GM19193 (cell line): Measurements from ENCODE around the gene DNAJC7.
A peak's percentile ranks its signal among the peaks of the same experiment; 100 is the strongest.

Source experiments
- POLR2A ChIP-seq: IDR thresholded peaks from 4 replicates; pipeline ENCODE4 v1.6.1; 2011; ENCODE audit not compliant: insufficient read depth, insufficient read length; ENCODE audit errors: extremely low read depth

The DNAJC7 gene

GRCh38 chr17:42016941-42017865 is at the start of gene DNAJC7:
DNAJC7 (minus strand) TSS chr17:42017439; CDS start chr17:42017416, 23 bp downstream.
- peak; percentile 93 for TF ChIP-seq POLR2A

GRCh38 chr17:42065201-42065600 is 48.0 kb upstream of the DNAJC7 start:
- TF ChIP-seq POLR2A, result no peak

- TF ChIP-seq POLR2A, result no peak
Measured at GRCh38 chr17:42062681-42063080, 45.4 kb upstream of the DNAJC7 start.

- no peak for TF ChIP-seq POLR2A
Measured at GRCh38 chr17:42061646-42062487, 44.6 kb upstream of the DNAJC7 start.

- TF ChIP-seq POLR2A, result no peak
Measured at GRCh38 chr17:42060231-42060630, 43.0 kb upstream of the DNAJC7 start.

GRCh38 chr17:42059815-42060214 is 42.6 kb upstream of the DNAJC7 start:
- no peak for TF ChIP-seq POLR2A

GRCh38 chr17:42058063-42058462 is 40.8 kb upstream of the DNAJC7 start:
- TF ChIP-seq POLR2A, result no peak

- TF ChIP-seq POLR2A, result no peak
Measured at GRCh38 chr17:42056635-42057034, 39.4 kb upstream of the DNAJC7 start.

GRCh38 chr17:42055496-42055895 is 38.3 kb upstream of the DNAJC7 start:
- no peak for TF ChIP-seq POLR2A

- no peak for TF ChIP-seq POLR2A
Measured at GRCh38 chr17:42055027-42055426, 37.8 kb upstream of the DNAJC7 start.

- no peak for TF ChIP-seq POLR2A
Measured at GRCh38 chr17:42053731-42054500, 36.7 kb upstream of the DNAJC7 start.

GRCh38 chr17:42052346-42052877 is 35.2 kb upstream of the DNAJC7 start:
- TF ChIP-seq POLR2A, result no peak

- TF ChIP-seq POLR2A, result no peak
Measured at GRCh38 chr17:42051645-42052044, 34.4 kb upstream of the DNAJC7 start.

- no peak for TF ChIP-seq POLR2A
Measured at GRCh38 chr17:42051013-42051400, 33.8 kb upstream of the DNAJC7 start.

- peak; percentile 21 for TF ChIP-seq POLR2A
Measured at GRCh38 chr17:42050393-42051012, 33.3 kb upstream of the DNAJC7 start, which contains the start of gene C17orf113. C17orf113 (minus strand) TSS chr17:42050601; CDS start chr17:42043376, 7,225 bp downstream.
